Brain microvascular endothelial cell (primary cell): Measurements from ENCODE around the gene COL8A1.
A peak's percentile ranks its signal among the peaks of the same experiment; 100 is the strongest.

ENCODE experiments used
- DNase-seq: peaks from one replicate; pipeline ENCODE4 v3.0.0-alpha.2; 2020
- H3K27ac ChIP-seq: fragments of 250-450 bp; sonication (Bioruptor Pico); 2 replicates; pipeline ENCODE4 v1.5.1; 2020; ENCODE audit warnings: mild to moderate bottlenecking, moderate library complexity
- H3K27me3 ChIP-seq: fragments of 250-450 bp; sonication (Bioruptor Pico); replicated peaks from 2 replicates; pipeline ENCODE4 v1.5.1; 2020; ENCODE audit warnings: mild to moderate bottlenecking
- H3K36me3 ChIP-seq: fragments of 250-450 bp; sonication (Bioruptor Pico); replicated peaks from 2 replicates; pipeline ENCODE4 v1.5.1; 2020; ENCODE audit warnings: mild to moderate bottlenecking
- H3K4me3 ChIP-seq: 2 replicates; pipeline ENCODE4 v1.5.1; 2011; ENCODE audit warnings: low read depth, mild to moderate bottlenecking, control low read depth, low read length, moderate library complexity
- CTCF ChIP-seq: IDR thresholded peaks from 2 replicates; pipeline ENCODE4 v1.5.1; 2011; ENCODE audit warnings: low read depth, mild to moderate bottlenecking, moderate library complexity, low read length, control low read depth, inconsistent platforms; ENCODE audit errors: missing control alignments
- in situ Hi-C: cut with HindIII; loops from 2 replicates; pipeline ENCODE4 v1.10.0; 2017; ENCODE audit warnings: low sequenced_read_pairs, low pct_ligation_motif_present

The COL8A1 gene

GRCh38 chr3:99799422-99799821, 161.0 kb downstream of the COL8A1 start:
- in situ Hi-C loops: no loop called here
- TF ChIP-seq CTCF: no peak
- DNase-seq: no peak

GRCh38 chr3:99803297-99803696, 164.9 kb downstream of the COL8A1 start:
- Histone ChIP-seq H3K27me3 (no peaks in the 10 kb centered on the region), H3K4me3 (no peak overlapping the region), H3K36me3 (no peaks in the 10 kb centered on the region), H3K27ac (no peak overlapping the region)
- DNase-seq: no peak
- in situ Hi-C loops: no loop called here
- TF ChIP-seq CTCF: no peak

More at GRCh38 chr3:99799422-99799821, 161.0 kb downstream of the COL8A1 start:
- no peak overlapping the region for H3K27ac ChIP-seq
- no peak overlapping the region for H3K4me3 ChIP-seq
- H3K27me3 ChIP-seq: no peaks in the 10 kb centered on the region
- peaks cover 20% of the 10 kb centered on the region for H3K36me3 ChIP-seq

GRCh38 chr3:99805160-99805559, 166.8 kb downstream of the COL8A1 start:
- no peak overlapping the region for H3K4me3 ChIP-seq
- H3K27me3 ChIP-seq: no peaks in the 10 kb centered on the region
- no peak for DNase-seq
- no peak overlapping the region for H3K27ac ChIP-seq
- no peak for TF ChIP-seq CTCF
- in situ Hi-C loops: no loop called here
- no peaks in the 10 kb centered on the region for H3K36me3 ChIP-seq

- in situ Hi-C loops: no loop called here
- H3K27ac ChIP-seq: no peak overlapping the region
- H3K4me3 ChIP-seq: no peak overlapping the region
- H3K36me3 ChIP-seq: no peaks in the 10 kb centered on the region
- peak; percentile 90 for TF ChIP-seq CTCF
- peak; percentile 87 for DNase-seq
- H3K27me3 ChIP-seq: no peaks in the 10 kb centered on the region
Measured at GRCh38 chr3:99808163-99808794, 169.9 kb downstream of the COL8A1 start.

- Histone ChIP-seq H3K27ac (no peak overlapping the region), H3K27me3 (no peaks in the 10 kb centered on the region), H3K4me3 (no peak overlapping the region), H3K36me3 (no peaks in the 10 kb centered on the region)
- DNase-seq: no peak
- in situ Hi-C loops: no loop called here
- TF ChIP-seq CTCF: no peak
Measured at GRCh38 chr3:99809565-99809964, 171.2 kb downstream of the COL8A1 start.

- TF ChIP-seq CTCF: no peak
- no peak overlapping the region for H3K4me3 ChIP-seq
- in situ Hi-C loops: no loop called here
- no peaks in the 10 kb centered on the region for H3K36me3 ChIP-seq
- H3K27ac ChIP-seq: no peak overlapping the region
- H3K27me3 ChIP-seq: no peaks in the 10 kb centered on the region
- DNase-seq: no peak
Measured at GRCh38 chr3:99810403-99810802, 172.0 kb downstream of the COL8A1 start.
